Liver (tissue), 9 donors: ENCODE data around the gene WRAP73. TPM values are rescaled to one million over a fixed set of nuclear protein-coding genes. Genes with fewer than 3 reads are reported as not detected.

ENCODE experiments used
- DNase-seq: peaks from one replicate; pipeline ENCODE4 v3.0.0-alpha.2; 2017; ENCODE audit warnings: low spot score
- H3K27ac ChIP-seq, 2 donors: one replicate each; pipeline ENCODE4 v1.7.0; 2013; ENCODE audit warnings: inconsistent platforms in 2 of 2, low read length in 2 of 2, control low read depth in 1 of 2, low read depth in 1 of 2, mild to moderate bottlenecking in 1 of 2
- H3K27me3 ChIP-seq, 4 donors: one replicate each; pipeline versions ENCODE4 v1.6.1 to v1.7.0; 2013; ENCODE audit warnings: low read length in 3 of 4, inconsistent platforms in 1 of 4, mild to moderate bottlenecking in 1 of 4, moderate library complexity in 1 of 4; ENCODE audit not compliant: control insufficient read depth in 4 of 4, insufficient read depth in 4 of 4
- H3K36me3 ChIP-seq, 4 donors: one replicate each; pipeline versions ENCODE4 v1.6.1 to v1.7.0; 2013; ENCODE audit warnings: low read length in 3 of 4, mild to moderate bottlenecking in 3 of 4, low read depth in 1 of 4, moderate library complexity in 1 of 4; ENCODE audit not compliant: control insufficient read depth in 4 of 4, insufficient read depth in 3 of 4
- H3K4me1 ChIP-seq, 4 donors: one replicate each; pipeline versions ENCODE4 v1.6.1 to v1.7.0; 2013; ENCODE audit warnings: low read length in 3 of 4, mild to moderate bottlenecking in 3 of 4, moderate library complexity in 1 of 4; ENCODE audit not compliant: control insufficient read depth in 4 of 4, insufficient read depth in 4 of 4
- H3K4me3 ChIP-seq, 3 donors: one replicate each; pipeline versions ENCODE4 v1.6.1 to v1.7.0; 2013; ENCODE audit warnings: low read length in 3 of 3, control low read depth in 1 of 3, low read depth in 1 of 3, mild to moderate bottlenecking in 1 of 3
- H3K9ac ChIP-seq, 2 donors: one replicate each; pipeline ENCODE4 v1.7.0; 2013; ENCODE audit warnings: low read length in 2 of 2, mild to moderate bottlenecking in 2 of 2, moderate library complexity in 2 of 2, control low read depth in 1 of 2, low read depth in 1 of 2
- H3K9me3 ChIP-seq, 4 donors: one replicate each; pipeline versions ENCODE4 v1.6.1 to v1.7.0; 2013; ENCODE audit warnings: low read length in 3 of 4; ENCODE audit not compliant: control insufficient read depth in 4 of 4
- ATF3 ChIP-seq: IDR thresholded peaks from 2 replicates; pipeline ENCODE4 v1.6.1; 2016; ENCODE audit warnings: antibody characterized with exemption
- CTCF ChIP-seq: fragments of 150-350 bp; IDR thresholded peaks from 2 replicates; pipeline ENCODE4 v1.5.1; 2017; ENCODE audit warnings: improper control_type of control experiment, low read depth, low read length; ENCODE audit not compliant: missing input control
- EGR1 ChIP-seq, 2 donors: IDR thresholded peaks; 2 replicates each; pipeline ENCODE4 v1.6.1; 2016 to 2018; ENCODE audit warnings: antibody characterized with exemption in 2 of 2, low read depth in 2 of 2
- FOXA1 ChIP-seq: IDR thresholded peaks from 2 replicates; pipeline ENCODE4 v1.6.1; 2016; ENCODE audit warnings: antibody characterized with exemption
- FOXA2 ChIP-seq: IDR thresholded peaks from 2 replicates; pipeline ENCODE4 v1.6.1; 2016; ENCODE audit warnings: antibody characterized with exemption
- GABPA ChIP-seq, 2 donors: IDR thresholded peaks in 1 of 2; conservative IDR thresholded peaks in 1 of 2; 2 replicates each; pipeline ENCODE4 v1.6.1; 2016; ENCODE audit warnings: antibody characterized with exemption in 2 of 2, mild to moderate bottlenecking in 1 of 2, moderate library complexity in 1 of 2
- HNF4A ChIP-seq, 2 donors: conservative IDR thresholded peaks; 2 replicates each; pipeline ENCODE4 v1.6.1; 2016; ENCODE audit warnings: antibody characterized with exemption in 2 of 2, mild to moderate bottlenecking in 2 of 2
- HNF4G ChIP-seq: IDR thresholded peaks from 2 replicates; pipeline ENCODE4 v1.6.1; 2016; ENCODE audit warnings: antibody characterized with exemption
- JUND ChIP-seq, 2 donors: IDR thresholded peaks; 2 replicates each; pipeline ENCODE4 v1.6.1; 2016; ENCODE audit warnings: antibody characterized with exemption in 2 of 2
- MAX ChIP-seq: IDR thresholded peaks from 2 replicates; pipeline ENCODE4 v1.6.1; 2016; ENCODE audit warnings: antibody characterized with exemption
- NR2F2 ChIP-seq: IDR thresholded peaks from 2 replicates; pipeline ENCODE4 v1.6.1; 2016; ENCODE audit warnings: antibody characterized with exemption
- RAD21 ChIP-seq, 2 donors: IDR thresholded peaks; 2 replicates each; pipeline ENCODE4 v1.6.1; 2016; ENCODE audit warnings: antibody characterized with exemption in 2 of 2, mild to moderate bottlenecking in 2 of 2
- REST ChIP-seq: IDR thresholded peaks from 2 replicates; pipeline ENCODE4 v1.6.1; 2016; ENCODE audit warnings: antibody characterized with exemption, mild to moderate bottlenecking
- RXRA ChIP-seq, 2 donors: IDR thresholded peaks; 2 replicates each; pipeline ENCODE4 v1.6.1; 2017 to 2018; ENCODE audit warnings: antibody characterized with exemption in 2 of 2, mild to moderate bottlenecking in 1 of 2
- SP1 ChIP-seq: IDR thresholded peaks from 2 replicates; pipeline ENCODE4 v1.6.1; 2018; ENCODE audit warnings: antibody characterized with exemption, mild to moderate bottlenecking
- TAF1 ChIP-seq: conservative IDR thresholded peaks from 2 replicates; pipeline ENCODE4 v1.6.1; 2016; ENCODE audit warnings: antibody characterized with exemption, mild to moderate bottlenecking
- YY1 ChIP-seq: IDR thresholded peaks from 2 replicates; pipeline ENCODE4 v1.6.1; 2016; ENCODE audit warnings: antibody characterized with exemption, mild to moderate bottlenecking
- ZBTB33 ChIP-seq: IDR thresholded peaks from 2 replicates; pipeline ENCODE4 v1.6.1; 2016; ENCODE audit warnings: antibody characterized with exemption
- WGBS: extraction: QIAGEN DNeasy Blood & Tissue Kit; methylation state at CpG from one replicate; pipeline ENCODE4 v1.1.7; 2013; 5-methylcytosine and 5-hydroxymethylcytosine counted together
- polyA plus RNA-seq, 2 donors: library from polyadenylated mRNA; stranded (reverse) in 1 of 2; unstranded in 1 of 2; fragments of 200-250 nt in 1 of 2; fragments of >200 nt in 1 of 2; fragmentation: Nextera tagmentation in 1 of 2; extraction: Ambion mirVana in 1 of 2; gene quantifications; one replicate each; pipeline versions ENCODE4 v1.2.1 to v1.2.3, GENCODE V29; 2013 to 2015
- total RNA-seq, 2 donors: library from RNA; depleted of rRNA; stranded (reverse); fragments of >200 nt; gene quantifications; one replicate each; pipeline ENCODE4 v1.2.3, GENCODE V29; 2014
- donor health status: healthy.
- donor health status: healthy.
- donor health status: healthy.
- donor health status: healthy.
- donor health status: healthy.

WRAP73 gene
- total and polyA plus RNA-seq, 4 donors: 7.6 to 14.6 (median 10.0) TPM

GRCh38 chr1:3693321-3693720, 43.4 kb upstream of the WRAP73 start (continued):
- TF ChIP-seq REST (no peak), YY1 (no peak), TAF1 (no peak)

- Histone ChIP-seq H3K27ac (no peak overlapping the region), H3K4me3 (no peak overlapping the region), H3K27me3 (no peaks in the 10 kb centered on the region), H3K9ac (no peak overlapping the region), H3K4me1 (peaks cover 0 to 4% (median under 1%) of the 10 kb centered on the region in 4 donors), H3K9me3 (no peaks in the 10 kb centered on the region), H3K36me3 (no peaks in the 10 kb centered on the region)
- 85% methylated on average over 13 of the region's 13 CpGs for WGBS
- TF ChIP-seq MAX (no peak), NR2F2 (no peak), RAD21 (IDR thresholded peaks at IDR 0.05) (no peak), HNF4A (conservative IDR thresholded peaks at IDR 0.05) (no peak), RXRA (IDR thresholded peaks at IDR 0.05) (no peak), FOXA2 (no peak), ZBTB33 (no peak), JUND (IDR thresholded peaks at IDR 0.05) (no peak), ATF3 (no peak), FOXA1 (no peak), SP1 (no peak), CTCF (no peak), TAF1 (no peak), REST (no peak), YY1 (no peak), EGR1 (IDR thresholded peaks at IDR 0.05; ENCODE audit: low read depth in 2 of 2) (no peak), GABPA (IDR thresholded peaks at IDR 0.05 in 1 of 2, conservative IDR thresholded peaks at IDR 0.05 in 1 of 2) (no peak), HNF4G (no peak)
- DNase-seq: no peak
These were observed 42.7 kb upstream of the WRAP73 start for GRCh38 chr1:3692598-3692997.
